ENCODE data around the gene ARFGAP3.

ARFGAP3 gene

GRCh38 chr22:42876041-42876440 lies 19.0 kb upstream of the ARFGAP3 start:
- Histone ChIP-seq H3K36me3 (ENCODE audit: control insufficient read depth, low read length) (peaks cover 46% of the 10 kb centered on the region), H3K4me2 (ENCODE audit: low read length) (no peak overlapping the region), H3K4me1 (ENCODE audit: control insufficient read depth, low read length) (no peaks in the 10 kb centered on the region)

DNA sequence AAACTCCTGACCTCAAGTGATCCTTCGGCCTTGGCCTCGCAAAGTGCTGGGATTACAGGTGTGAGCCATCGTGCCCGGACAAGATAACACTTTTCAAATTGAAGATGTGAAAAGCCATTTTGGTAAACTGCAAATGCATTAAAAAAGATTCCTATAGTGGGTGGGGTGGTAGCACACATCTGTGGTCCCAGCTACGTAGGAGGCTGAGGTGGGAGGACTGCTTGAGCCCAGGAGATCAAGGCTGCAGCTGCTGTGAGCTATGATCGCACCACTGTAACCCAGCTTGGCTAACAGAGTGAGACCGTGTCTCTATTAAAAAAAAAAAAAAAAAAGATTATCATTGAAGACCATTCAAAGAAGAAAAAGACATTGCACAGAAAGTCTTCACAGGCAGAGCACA lies 16.9 kb upstream of the ARFGAP3 start:
- Histone ChIP-seq H3F3A (ENCODE audit: control insufficient read depth, insufficient read depth) (no peaks in the 10 kb centered on the region), H3K4me1 (ENCODE audit: control insufficient read depth, low read length) (no peaks in the 10 kb centered on the region), H3K9me3 (ENCODE audit: control insufficient read depth, insufficient read depth, low read length) (no peaks in the 10 kb centered on the region), H3K36me3 (ENCODE audit: control insufficient read depth, low read length) (peaks cover 39% of the 10 kb centered on the region), H4K20me1 (ENCODE audit: control insufficient read depth, insufficient read depth, low read depth, low read length) (0 out of 2 replicates have a peak, but pooled peaks cover 3% of the 10 kb centered on the region), H3K9me2 (replicated peaks; ENCODE audit: control insufficient read depth, low read length) (no peaks in the 10 kb centered on the region), H3K27ac (ENCODE audit: low read depth, low read length) (no peak overlapping the region), H3K79me2 (ENCODE audit: control insufficient read depth, low read length) (no peaks in the 10 kb centered on the region), H3K4me2 (ENCODE audit: low read length) (no peak overlapping the region), H3K4me3 (ENCODE audit: low read length) (no peak overlapping the region), H3K27me3 (ENCODE audit: control insufficient read depth, low read length) (no peaks in the 10 kb centered on the region)
- TF ChIP-seq, protein P1, sequence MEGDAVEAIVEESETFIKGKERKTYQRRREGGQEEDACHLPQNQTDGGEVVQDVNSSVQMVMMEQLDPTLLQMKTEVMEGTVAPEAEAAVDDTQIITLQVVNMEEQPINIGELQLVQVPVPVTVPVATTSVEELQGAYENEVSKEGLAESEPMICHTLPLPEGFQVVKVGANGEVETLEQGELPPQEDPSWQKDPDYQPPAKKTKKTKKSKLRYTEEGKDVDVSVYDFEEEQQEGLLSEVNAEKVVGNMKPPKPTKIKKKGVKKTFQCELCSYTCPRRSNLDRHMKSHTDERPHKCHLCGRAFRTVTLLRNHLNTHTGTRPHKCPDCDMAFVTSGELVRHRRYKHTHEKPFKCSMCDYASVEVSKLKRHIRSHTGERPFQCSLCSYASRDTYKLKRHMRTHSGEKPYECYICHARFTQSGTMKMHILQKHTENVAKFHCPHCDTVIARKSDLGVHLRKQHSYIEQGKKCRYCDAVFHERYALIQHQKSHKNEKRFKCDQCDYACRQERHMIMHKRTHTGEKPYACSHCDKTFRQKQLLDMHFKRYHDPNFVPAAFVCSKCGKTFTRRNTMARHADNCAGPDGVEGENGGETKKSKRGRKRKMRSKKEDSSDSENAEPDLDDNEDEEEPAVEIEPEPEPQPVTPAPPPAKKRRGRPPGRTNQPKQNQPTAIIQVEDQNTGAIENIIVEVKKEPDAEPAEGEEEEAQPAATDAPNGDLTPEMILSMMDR (IDR thresholded peaks at IDR 0.05; ENCODE audit: low read depth, low read length, poor library complexity, severe bottlenecking), result no peak
- no peak for TF ChIP-seq EZH2phosphoT487 (IDR thresholded peaks at IDR 0.05; ENCODE audit: borderline replicate concordance, low read length)

More at GRCh38 chr22:42876041-42876440, 19.0 kb upstream of the ARFGAP3 start:
- no peaks in the 10 kb centered on the region for H3F3A ChIP-seq (ENCODE audit: control insufficient read depth, insufficient read depth)
- no peak overlapping the region for H3K4me3 ChIP-seq (ENCODE audit: low read length)
- H3K9me3 ChIP-seq (ENCODE audit: control insufficient read depth, insufficient read depth, low read length), result no peaks in the 10 kb centered on the region
- H3K27me3 ChIP-seq (ENCODE audit: control insufficient read depth, low read length), result no peaks in the 10 kb centered on the region
- H4K20me1 ChIP-seq (ENCODE audit: control insufficient read depth, insufficient read depth, low read depth, low read length), result no peaks in the 10 kb centered on the region
- no peak for TF ChIP-seq EZH2phosphoT487 (IDR thresholded peaks at IDR 0.05; ENCODE audit: borderline replicate concordance, low read length)
- TF ChIP-seq, protein P1 (IDR thresholded peaks at IDR 0.05; ENCODE audit: low read depth, low read length, poor library complexity, severe bottlenecking), result no peak
- no peaks in the 10 kb centered on the region for H3K9me2 ChIP-seq (replicated peaks; ENCODE audit: control insufficient read depth, low read length)
- H3K27ac ChIP-seq (ENCODE audit: low read depth, low read length), result no peak overlapping the region
- H3K79me2 ChIP-seq (ENCODE audit: control insufficient read depth, low read length), result no peaks in the 10 kb centered on the region

GRCh38 chr22:42873356-42873755 lies 16.3 kb upstream of the ARFGAP3 start:
- H3K27ac ChIP-seq (ENCODE audit: low read depth, low read length), result no peak overlapping the region
- H3K27me3 ChIP-seq (ENCODE audit: control insufficient read depth, low read length), result no peaks in the 10 kb centered on the region
- H3K36me3 ChIP-seq (ENCODE audit: control insufficient read depth, low read length), result peaks cover 34% of the 10 kb centered on the region
- no peaks in the 10 kb centered on the region for H3K4me1 ChIP-seq (ENCODE audit: control insufficient read depth, low read length)
- H4K20me1 ChIP-seq (ENCODE audit: control insufficient read depth, insufficient read depth, low read depth, low read length), result 0 out of 2 replicates have a peak, but pooled peaks cover 3% of the 10 kb centered on the region
- H3K4me3 ChIP-seq (ENCODE audit: low read length), result no peak overlapping the region
- TF ChIP-seq, protein P1 (IDR thresholded peaks at IDR 0.05; ENCODE audit: low read depth, low read length, poor library complexity, severe bottlenecking), result no peak
- TF ChIP-seq EZH2phosphoT487 (IDR thresholded peaks at IDR 0.05; ENCODE audit: borderline replicate concordance, low read length), result no peak
- H3K9me2 ChIP-seq (replicated peaks; ENCODE audit: control insufficient read depth, low read length), result no peaks in the 10 kb centered on the region
- no peak overlapping the region for H3K4me2 ChIP-seq (ENCODE audit: low read length)
- no peaks in the 10 kb centered on the region for H3K79me2 ChIP-seq (ENCODE audit: control insufficient read depth, low read length)
- H3K9me3 ChIP-seq (ENCODE audit: control insufficient read depth, insufficient read depth, low read length), result no peaks in the 10 kb centered on the region
- no peaks in the 10 kb centered on the region for H3F3A ChIP-seq (ENCODE audit: control insufficient read depth, insufficient read depth)
